ENCODE data around the gene HOXC6.

Gene HOXC6

GRCh38 chr12:54028314-54029201 lies at the start of gene HOXC6:
TSS of gene HOXC6 (plus strand) at chr12:54028440. CDS start at chr12:54028522, 82 bp downstream.
- no peak for DNase-seq (ENCODE audit: low read depth in 2 of 2)

GRCh38 chr12:53978477-53979356 lies 49.5 kb upstream of the HOXC6 start:
- DNase-seq (ENCODE audit: low read depth in 2 of 2) = no peak

GRCh38 chr12:53980104-53980801 lies 48.0 kb upstream of the HOXC6 start:
- no peak for DNase-seq (ENCODE audit: low read depth in 2 of 2)

GRCh38 chr12:53980802-53981496 lies 47.3 kb upstream of the HOXC6 start:
- no peak for DNase-seq (ENCODE audit: low read depth in 2 of 2)

GRCh38 chr12:53981634-53982565 lies 46.3 kb upstream of the HOXC6 start:
- DNase-seq (ENCODE audit: low read depth in 2 of 2) = no peak

GRCh38 chr12:53982648-53983567 lies 45.3 kb upstream of the HOXC6 start:
- no peak for DNase-seq (ENCODE audit: low read depth in 2 of 2)

- no peak for DNase-seq (ENCODE audit: low read depth in 2 of 2)
Observed at GRCh38 chr12:53983568-53983949, 44.7 kb upstream of the HOXC6 start.

- no peak for DNase-seq (ENCODE audit: low read depth in 2 of 2)
Observed at GRCh38 chr12:53983950-53984572, 44.2 kb upstream of the HOXC6 start.

- DNase-seq (ENCODE audit: low read depth in 2 of 2) = peak; percentile 83 to 85
Observed at GRCh38 chr12:53984901-53985691, 43.1 kb upstream of the HOXC6 start, which contains the start of gene HOXC10. TSS of gene HOXC10 (plus strand) at chr12:53985146. CDS start at chr12:53985260, 114 bp downstream.

GRCh38 chr12:53985692-53985993 lies 42.6 kb upstream of the HOXC6 start:
- no peak for DNase-seq (ENCODE audit: low read depth in 2 of 2)

GRCh38 chr12:53985994-53986685 lies 42.1 kb upstream of the HOXC6 start:
- DNase-seq (ENCODE audit: low read depth in 2 of 2) = no peak

- no peak for DNase-seq (ENCODE audit: low read depth in 2 of 2)
Observed at GRCh38 chr12:53986686-53987483, 41.4 kb upstream of the HOXC6 start.

GRCh38 chr12:53987787-53988230 lies 40.4 kb upstream of the HOXC6 start:
- no peak for DNase-seq (ENCODE audit: low read depth in 2 of 2)

- no peak for DNase-seq (ENCODE audit: low read depth in 2 of 2)
Observed at GRCh38 chr12:53988541-53989226, 39.6 kb upstream of the HOXC6 start.

- DNase-seq (ENCODE audit: low read depth in 2 of 2) = no peak
Observed at GRCh38 chr12:53989227-53990113, 38.8 kb upstream of the HOXC6 start.
